NCI-H2171 treated with DMSO at 0.1 percent for 48 hours (cell line): Measurements from ENCODE around the gene LARGE1.

Experiments used
- DNase-seq: peaks from one replicate; lab custom pipeline; 2025; lab: John Stamatoyannopoulos, UW

Gene LARGE1

GRCh38 chr22:33657670-33658069 lies 262.6 kb downstream of the LARGE1 start:
- DNase-seq, result no peak

DNA sequence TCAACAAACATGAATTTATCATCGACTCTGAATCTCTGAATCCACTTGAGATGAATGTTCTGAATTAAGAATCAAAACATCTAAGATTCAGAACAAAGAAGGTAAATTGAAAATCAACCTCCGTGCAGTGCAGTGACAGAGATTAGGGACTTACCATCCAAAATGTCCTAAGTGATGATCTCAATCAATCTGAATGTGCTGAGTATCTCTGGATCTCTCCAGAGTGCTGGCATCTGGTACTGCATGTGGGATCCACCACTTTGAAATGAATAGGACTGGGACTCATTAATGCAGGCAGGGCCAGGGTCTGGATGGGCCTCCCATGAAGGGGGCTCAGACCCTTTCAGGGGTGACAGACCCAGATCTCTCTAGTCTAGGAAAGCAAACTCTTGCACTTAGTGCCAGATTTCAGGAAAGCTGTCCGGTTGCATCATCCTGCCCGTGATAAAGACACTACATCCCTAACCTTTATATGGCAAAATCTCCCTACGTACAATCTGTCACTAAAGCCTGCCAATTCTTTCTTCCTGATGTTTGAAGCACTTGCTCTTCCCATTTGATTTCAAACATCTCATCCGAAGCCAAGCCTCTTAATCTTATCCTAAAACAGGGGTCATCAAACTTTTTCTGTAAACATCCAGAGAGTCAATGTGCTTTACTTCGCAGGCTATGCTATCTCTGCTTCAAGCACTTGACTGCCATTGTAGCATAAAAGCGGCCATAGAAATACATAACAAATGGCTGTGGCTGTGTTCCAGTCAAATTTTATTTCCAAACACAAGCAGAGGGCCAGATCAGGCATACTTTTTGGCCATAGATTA lies 263.3 kb downstream of the LARGE1 start:
- DNase-seq, result no peak

DNA sequence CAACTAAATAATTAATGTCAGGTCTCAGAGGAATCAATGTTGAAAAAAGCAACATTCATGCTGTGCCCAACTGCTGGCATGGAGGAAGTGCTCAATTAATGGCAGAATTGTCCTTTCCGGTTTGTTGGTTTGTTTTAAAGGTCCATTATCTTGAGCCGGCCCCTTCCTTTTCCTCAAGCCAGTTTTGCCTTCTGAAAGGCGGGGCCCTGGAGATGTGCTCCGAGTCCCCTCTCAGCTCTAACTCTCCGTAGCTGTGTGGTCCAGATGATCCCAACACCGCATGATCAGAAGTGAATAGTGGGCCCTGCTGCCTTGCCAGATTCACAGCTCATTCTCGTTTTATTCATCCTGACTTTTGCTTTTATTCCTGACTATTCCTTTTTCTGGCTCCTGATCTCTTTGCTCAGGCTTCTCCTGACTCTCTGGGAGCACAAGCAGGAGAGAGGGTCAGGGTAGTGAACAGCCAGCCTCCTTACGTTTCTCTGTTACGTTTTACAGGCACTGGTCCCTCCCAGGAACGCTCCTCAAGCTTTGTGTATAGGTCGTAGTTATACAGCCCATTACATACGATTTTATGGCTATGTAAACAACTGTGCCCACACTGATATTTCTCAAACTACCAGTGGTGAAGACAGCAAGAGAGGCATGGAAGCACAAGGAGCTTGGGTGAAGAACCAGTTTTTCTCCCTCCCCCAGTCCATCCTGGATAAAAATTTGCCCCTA lies 265.9 kb downstream of the LARGE1 start:
- no peak for DNase-seq

DNA sequence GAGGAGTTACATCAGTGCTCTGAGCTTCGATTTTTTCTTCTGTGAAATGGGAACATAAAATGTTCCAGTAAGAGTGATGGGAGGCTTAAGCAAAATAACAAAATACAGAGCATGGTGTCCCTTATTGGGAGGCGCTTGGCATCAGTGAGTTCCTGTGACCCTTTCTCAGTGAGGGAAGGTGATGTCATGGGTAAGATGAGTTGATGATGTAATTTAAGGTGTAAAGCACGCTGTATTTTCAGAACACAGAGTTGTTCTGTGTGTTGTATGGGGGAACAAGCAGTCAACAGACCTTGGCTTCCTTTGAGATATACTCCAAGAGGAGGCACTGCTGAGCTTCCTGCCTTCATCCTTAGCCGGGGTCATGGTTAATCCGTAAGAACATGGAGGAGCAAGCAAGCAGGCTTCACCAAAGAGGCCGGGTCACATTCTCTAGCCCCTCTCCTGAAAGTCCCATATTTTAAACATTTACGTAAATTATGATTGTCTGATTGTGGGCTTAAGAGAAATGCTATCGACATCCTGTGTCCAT lies 266.7 kb downstream of the LARGE1 start:
- no peak for DNase-seq

- DNase-seq, result no peak
These were observed 267.7 kb downstream of the LARGE1 start for GRCh38 chr22:33652615-33653014.

DNA sequence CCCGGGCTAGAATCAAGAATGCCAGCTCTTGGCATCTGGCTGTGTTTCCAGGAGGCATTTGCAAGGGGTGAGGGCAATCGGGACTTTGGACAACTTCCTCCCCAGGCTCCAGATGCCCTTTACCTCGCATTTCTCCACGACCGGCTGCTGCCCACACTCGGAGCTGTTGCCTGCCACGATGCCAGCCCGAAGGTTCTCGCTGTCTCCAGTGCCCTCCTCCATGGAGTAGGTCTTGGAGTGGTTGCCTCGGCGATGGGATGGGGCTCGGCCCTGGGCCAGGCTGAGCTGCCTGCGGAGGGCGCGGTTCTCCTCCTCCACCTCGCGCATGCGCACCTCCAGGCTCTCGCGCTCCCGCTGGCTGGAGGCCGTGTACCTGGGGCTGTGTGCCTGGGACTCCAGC lies 270.0 kb downstream of the LARGE1 start:
- DNase-seq, result no peak

DNA sequence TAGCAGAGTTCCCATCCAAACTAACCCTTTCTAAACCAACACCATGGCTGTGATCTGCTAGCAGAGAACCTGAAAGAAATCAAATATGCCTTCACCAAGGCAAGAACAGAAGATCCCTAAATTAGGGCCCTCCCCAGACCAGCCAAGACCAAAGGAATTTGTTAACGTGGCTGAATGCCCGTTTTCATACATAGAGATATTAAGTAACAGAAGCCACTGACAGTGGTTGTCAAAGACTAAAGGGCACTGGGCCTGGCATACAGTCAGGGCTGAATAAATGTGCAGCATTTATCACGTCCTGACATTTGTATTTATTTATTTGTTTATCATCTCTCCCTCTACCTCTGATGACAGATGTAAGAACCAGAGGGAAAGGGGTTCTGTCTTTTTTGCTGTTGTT lies 271.8 kb downstream of the LARGE1 start:
- DNase-seq, result no peak

DNA sequence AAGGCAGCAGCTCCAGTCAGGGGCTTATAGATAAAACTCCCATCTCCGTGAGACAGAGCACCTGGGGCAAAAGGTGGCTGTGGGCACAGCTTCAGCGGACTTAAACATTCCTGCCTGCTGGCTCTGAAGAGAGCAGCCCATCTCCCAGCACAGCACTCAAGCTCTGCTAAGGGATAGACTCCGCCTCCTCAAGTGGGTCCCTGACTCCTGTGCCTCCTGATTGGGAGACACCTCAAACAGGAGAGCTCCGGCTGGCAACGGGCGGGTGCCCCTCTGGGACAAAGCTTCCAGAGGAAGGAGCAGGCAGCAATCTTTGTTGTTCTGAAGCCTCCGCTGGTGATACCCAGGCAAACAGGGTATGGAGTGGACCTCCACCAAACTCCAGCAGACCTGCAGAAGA lies 279.4 kb downstream of the LARGE1 start:
- no peak for DNase-seq

DNA sequence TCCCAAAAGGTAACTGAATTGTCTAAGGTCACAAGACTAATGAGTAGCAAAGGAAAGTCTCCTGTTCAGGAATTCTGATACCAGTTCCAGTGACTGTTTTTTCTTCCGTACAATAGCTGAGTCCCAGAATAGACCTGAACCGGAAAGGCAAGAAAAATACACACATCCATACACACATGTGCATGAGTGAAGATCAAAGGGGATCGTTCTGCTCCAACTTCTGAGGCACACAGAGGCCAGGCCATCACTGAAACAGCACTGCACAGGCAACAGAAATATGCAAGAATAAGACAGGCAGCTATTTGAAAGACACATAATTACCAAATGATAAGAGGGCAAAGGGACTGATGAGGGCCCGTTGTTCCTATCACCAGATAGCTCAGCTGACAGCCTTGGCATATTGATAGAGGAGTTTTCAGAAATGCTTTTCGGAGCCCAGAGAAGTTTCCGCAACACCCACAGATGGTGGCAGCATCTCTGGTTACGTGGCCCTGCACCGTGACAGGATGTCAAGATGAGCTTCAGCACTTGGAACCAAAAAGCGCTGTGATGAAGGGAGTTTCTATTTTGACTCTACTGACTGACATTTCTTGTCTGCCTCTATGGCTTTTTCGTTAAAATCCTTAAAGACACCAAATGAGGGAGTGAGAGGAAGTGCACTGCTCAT lies 280.6 kb downstream of the LARGE1 start:
- DNase-seq, result no peak

DNA sequence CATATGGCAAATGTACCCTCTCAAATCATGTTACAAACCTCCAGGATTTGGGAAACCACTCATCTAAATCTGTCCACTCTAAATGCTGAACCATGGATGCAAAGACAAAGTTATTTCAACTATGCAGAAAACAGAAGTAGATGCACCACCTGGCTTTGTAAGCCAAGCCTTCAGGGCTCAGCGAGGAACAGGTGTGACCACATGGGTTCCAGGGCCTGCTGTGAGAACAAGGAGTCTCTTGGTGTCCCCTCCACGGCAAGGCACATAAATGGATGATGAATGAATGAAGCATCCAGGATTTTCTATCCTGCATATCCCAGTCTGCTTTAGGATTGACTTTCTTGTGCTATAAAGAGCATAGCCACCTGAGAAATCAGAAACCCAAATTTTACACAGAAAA lies 284.5 kb downstream of the LARGE1 start:
- DNase-seq, result no peak

- no peak for DNase-seq
These were observed 288.5 kb downstream of the LARGE1 start for GRCh38 chr22:33631777-33632176.

DNA sequence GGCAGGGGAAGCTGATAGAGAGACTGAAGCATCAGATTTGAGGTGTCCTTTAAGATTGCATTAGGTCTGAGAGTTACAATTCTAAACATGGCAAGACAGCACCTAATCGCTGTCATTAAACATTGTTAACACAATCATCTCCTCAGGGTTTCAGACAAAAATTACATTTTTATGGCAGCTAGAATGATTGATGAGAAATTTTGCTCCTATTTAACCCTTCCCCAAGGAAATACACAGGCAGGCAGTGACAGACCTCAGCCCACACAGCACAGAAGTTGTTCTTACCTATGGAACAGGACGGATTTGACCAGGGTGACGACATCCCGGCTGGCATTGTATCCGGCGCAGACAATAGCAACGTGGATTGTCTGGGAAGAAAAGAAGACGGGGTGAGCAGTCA lies 294.3 kb downstream of the LARGE1 start:
- no peak for DNase-seq

- no peak for DNase-seq
These were observed 300.2 kb downstream of the LARGE1 start for GRCh38 chr22:33620085-33620484.

GRCh38 chr22:33606504-33606903 lies 313.8 kb downstream of the LARGE1 start:
- no peak for DNase-seq

GRCh38 chr22:33605666-33606065 lies 314.6 kb downstream of the LARGE1 start:
- no peak for DNase-seq

- no peak for DNase-seq
These were observed 315.1 kb downstream of the LARGE1 start for GRCh38 chr22:33605221-33605620.

DNA sequence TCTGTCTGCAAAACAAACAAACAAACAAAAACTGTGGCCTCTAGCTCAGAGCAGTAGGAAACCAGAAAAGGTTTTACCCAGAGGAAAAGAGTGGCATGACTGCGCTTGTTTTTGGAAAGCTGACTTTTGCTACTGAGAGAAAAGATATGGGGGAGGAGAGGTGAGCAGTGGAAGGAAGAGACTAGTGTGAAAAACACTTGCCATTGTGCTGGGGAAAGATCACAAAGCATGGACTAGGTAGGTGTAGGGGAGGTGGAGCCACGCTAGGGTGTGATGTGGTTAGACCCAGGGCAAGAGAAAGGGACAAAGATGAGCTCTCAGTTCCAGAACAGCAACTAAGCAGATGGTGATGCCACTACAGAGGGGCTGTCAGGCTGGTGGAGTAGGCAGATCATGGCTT lies 319.2 kb downstream of the LARGE1 start:
- no peak for DNase-seq

GRCh38 chr22:33600595-33600994 lies 319.7 kb downstream of the LARGE1 start:
- DNase-seq, result no peak

DNA sequence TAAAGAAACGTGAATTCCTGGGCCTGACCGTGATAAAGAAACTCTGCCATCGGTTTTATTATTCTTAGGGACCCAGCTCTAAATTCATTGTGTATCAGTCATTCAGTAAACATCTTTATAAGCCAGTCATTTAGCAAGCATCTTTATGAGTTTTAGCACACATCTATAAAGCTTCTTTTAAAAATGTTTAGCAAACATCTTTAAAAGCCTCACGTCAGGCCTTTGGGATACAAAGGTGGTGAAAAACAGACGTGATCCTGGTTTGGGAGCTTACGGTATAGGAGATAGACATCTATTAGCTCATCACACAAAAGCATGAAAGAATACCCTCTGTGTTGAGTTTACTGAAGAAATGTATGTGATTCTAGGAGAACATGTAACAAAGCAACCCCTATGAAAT lies 320.2 kb downstream of the LARGE1 start:
- no peak for DNase-seq

DNA sequence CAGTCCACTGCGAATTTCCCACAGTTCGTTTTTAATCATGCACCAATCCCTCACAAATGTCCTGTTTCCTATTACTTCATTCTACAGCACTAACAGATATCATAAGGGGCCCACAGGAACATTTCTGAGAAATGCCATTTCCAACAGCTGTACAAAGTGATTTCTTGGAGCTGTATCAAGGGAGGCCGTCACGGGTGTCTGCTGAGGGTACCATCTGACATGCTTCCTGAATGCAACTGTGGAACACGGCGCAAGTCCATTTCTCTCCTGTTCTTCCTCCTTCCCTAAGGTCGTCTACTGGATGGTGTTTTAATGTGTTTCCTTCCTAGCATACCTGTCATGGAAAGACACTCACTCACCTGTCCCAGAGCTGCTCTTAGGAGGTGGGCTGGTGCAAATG lies 320.7 kb downstream of the LARGE1 start:
- DNase-seq, result no peak

GRCh38 chr22:33598821-33599220 lies 321.5 kb downstream of the LARGE1 start:
- no peak for DNase-seq

GRCh38 chr22:33597274-33597985 lies 322.8 kb downstream of the LARGE1 start:
- no peak for DNase-seq
